ENCODE measurements around the gene CEP170B. TPM values are rescaled to one million over a fixed set of nuclear protein-coding genes. Genes with fewer than 3 reads are reported as not detected.
"Not testable (repeated sequence)": the region's sequence is repeated elsewhere in the genome, so short reads cannot be mapped to it uniquely, and the experiment has no call there.

Gene CEP170B
- total RNA-seq, 1 donor from 2014 or later, result 22.9 TPM

- peak; percentile 80 for ATAC-seq
- no peak for DNase-seq (ENCODE audit: low spot score)
Observed at GRCh38 chr14:104843442-104844305, 21.4 kb upstream of the CEP170B start.

- peak; percentile 29 for ATAC-seq
- no peak for DNase-seq (ENCODE audit: low spot score)
Observed at GRCh38 chr14:104844306-104845032, 20.6 kb upstream of the CEP170B start.

- ATAC-seq, result no peak
- DNase-seq (ENCODE audit: low spot score), result no peak
Observed at GRCh38 chr14:104845033-104845666, 19.9 kb upstream of the CEP170B start.

- no peak for DNase-seq (ENCODE audit: low spot score)
- ATAC-seq, result no peak
Observed at GRCh38 chr14:104845834-104846441, 19.1 kb upstream of the CEP170B start.

GRCh38 chr14:104852280-104852663, 12.8 kb upstream of the CEP170B start:
- DNase-seq (ENCODE audit: low spot score) (peak; percentile 35), ATAC-seq (no peak)

GRCh38 chr14:104855532-104856090, 9.5 kb upstream of the CEP170B start:
- DNase-seq (ENCODE audit: low spot score) (peak; percentile 18), ATAC-seq (peak; percentile 41)

GRCh38 chr14:104856157-104856868, 8.8 kb upstream of the CEP170B start:
- peak; percentile 75 for ATAC-seq
- peak; percentile 40 for DNase-seq (ENCODE audit: low spot score)

GRCh38 chr14:104856869-104857860, 7.9 kb upstream of the CEP170B start:
- ATAC-seq (peak; percentile 10), DNase-seq (ENCODE audit: low spot score) (peak; percentile 31)

GRCh38 chr14:104857931-104858330, 7.1 kb upstream of the CEP170B start:
- ATAC-seq, result not testable (repeated sequence)
- peak; percentile 12 for DNase-seq (ENCODE audit: low spot score)

GRCh38 chr14:104858811-104859426, 6.1 kb upstream of the CEP170B start:
- DNase-seq (ENCODE audit: low spot score) (peak; percentile 10), ATAC-seq (no peak)

GRCh38 chr14:104859900-104860299, 5.2 kb upstream of the CEP170B start:
- ATAC-seq (no peak), DNase-seq (ENCODE audit: low spot score) (no peak)

GRCh38 chr14:104860414-104860813, 4.7 kb upstream of the CEP170B start:
- no peak for DNase-seq (ENCODE audit: low spot score)
- no peak for ATAC-seq

- ATAC-seq (no peak), DNase-seq (ENCODE audit: low spot score) (no peak)
Observed at GRCh38 chr14:104863131-104863862, 1.8 kb upstream of the CEP170B start.

- ATAC-seq (no peak), DNase-seq (ENCODE audit: low spot score) (no peak)
Observed at GRCh38 chr14:104863923-104864266, 1.2 kb upstream of the CEP170B start.

GRCh38 chr14:104864267-104865080, 594 bp upstream of the CEP170B start:
- ATAC-seq, result peak; percentile 80
- DNase-seq (ENCODE audit: low spot score), result peak; percentile 94

- DNase-seq (ENCODE audit: low spot score), result no peak
- ATAC-seq, result peak; percentile 47
Observed at GRCh38 chr14:104865631-104866441, 768 bp downstream of the CEP170B start.
